Bronchial smooth muscle cell (primary cell): ENCODE data around the gene SRA1. TPM values are rescaled to one million over a fixed set of nuclear protein-coding genes. Genes with fewer than 3 reads are reported as not detected.

Source experiments
- total RNA-seq: library from RNA; depleted of rRNA; stranded (reverse); fragments of >200 nt; gene quantifications from 2 replicates; pipeline ENCODE4 v1.2.1, GENCODE V29; 2014

SRA1 gene
- 23.0 and 26.6 TPM in 2 replicates for total RNA-seq

DNA sequence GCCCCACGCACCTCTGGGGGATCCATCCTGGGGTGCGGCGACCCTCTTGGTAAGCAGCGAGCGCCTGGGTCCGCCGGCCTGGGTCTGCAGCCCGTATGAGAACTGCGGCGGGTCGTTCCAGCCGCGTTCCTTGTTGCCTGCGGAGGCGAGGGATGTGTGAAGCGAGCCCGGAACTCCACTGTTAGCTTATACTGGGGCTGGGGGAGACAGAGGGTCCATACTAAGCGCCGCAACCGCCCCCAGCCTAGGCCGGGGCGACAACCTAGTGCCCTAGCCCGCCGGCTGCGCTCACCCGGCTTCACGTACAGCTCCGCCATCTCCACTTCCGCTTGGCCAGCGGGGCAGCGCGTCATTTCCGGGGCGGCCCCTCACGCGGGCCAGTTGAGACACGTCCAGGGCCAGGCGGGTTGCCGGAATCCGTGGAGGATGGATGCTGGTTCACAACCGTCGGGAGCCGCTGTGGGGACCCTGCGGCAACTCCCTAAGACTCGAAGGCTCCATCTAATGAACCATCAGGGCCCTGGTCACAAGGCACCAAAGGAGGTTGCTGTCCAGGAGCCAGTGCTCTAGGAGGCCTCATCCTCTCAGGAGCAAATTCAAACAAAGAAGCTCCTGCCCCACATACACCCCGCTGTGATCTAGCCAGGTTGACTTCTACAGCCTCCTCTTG, at the start of gene SRA1:
Gene SRA1 (minus strand): TSS at position 338 of the 670 bp plus-strand sequence. CDS start 21 bp downstream, at position 317.

DNA sequence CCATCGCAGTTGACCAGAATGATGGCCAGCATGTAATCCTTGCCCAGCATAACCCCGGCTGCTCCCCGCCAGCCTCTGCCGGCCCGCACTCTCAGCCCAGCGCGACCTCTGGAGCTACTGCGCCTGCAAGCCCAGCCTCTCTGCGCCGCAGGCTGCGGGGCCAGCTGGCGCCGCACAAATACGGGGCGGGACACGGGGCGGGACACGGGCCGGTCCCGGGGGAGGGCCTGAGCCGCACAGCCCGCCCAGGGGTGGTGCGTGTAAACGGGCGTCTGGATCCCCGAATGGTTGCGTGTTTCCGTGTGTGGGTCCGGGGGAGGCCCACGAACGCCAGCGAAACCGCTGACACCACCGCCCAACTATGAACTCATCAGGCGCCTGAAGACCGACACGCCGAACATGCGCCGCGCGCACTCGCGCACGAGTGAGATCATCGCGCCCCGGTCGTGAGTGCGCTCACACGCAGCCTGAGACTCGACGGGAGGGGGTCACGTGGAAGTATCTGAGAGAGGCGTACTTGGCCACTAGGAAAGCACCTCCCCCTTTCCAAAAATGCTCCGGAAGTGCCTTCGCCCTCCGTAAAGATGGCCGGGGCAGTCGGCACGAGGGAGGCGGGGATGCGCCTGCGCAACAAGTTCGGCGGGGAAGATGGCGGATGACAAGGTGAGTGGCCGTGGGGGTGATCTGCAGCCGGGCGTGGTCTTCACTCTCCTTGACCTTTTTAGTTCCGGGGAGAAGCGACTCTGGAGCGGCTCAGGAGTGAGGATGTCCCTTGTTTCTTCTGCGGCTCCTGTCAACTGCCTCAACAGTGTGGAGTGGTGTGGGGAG, 7.1 kb upstream of the SRA1 start, which contains the start of the genes APBB3 and SLC35A4:
Gene APBB3 (minus strand): TSS at position 403 of the 828 bp plus-strand sequence. CDS start 353 bp downstream, at position 50.
Gene SLC35A4 (plus strand): TSS at position 633 of the 828 bp plus-strand sequence. CDS start 2,342 bp downstream, outside the sequence.

GRCh38 chr5:140547508-140548299, 9.6 kb downstream of the SRA1 start, which contains the start of gene EIF4EBP3:
Gene EIF4EBP3, plus strand, starts transcription at chr5:140547662. Its CDS starts 76 bp downstream, at chr5:140547738.

Other genes with a start within 250 kb of the SRA1 start
- gene HBEGF, start 210.9 kb downstream of the SRA1 start, total RNA-seq, result 0.47 and 0.52 TPM in 2 replicates
- gene SLC4A9, start 197.3 kb downstream of the SRA1 start, total RNA-seq, result not detected in 2 replicates
- 53.4 and 55.2 TPM in 2 replicates for gene ANKHD1, start 155.6 kb downstream of the SRA1 start, total RNA-seq
- 1.3 and 1.7 TPM in 2 replicates for gene EIF4EBP3, start 9.8 kb downstream of the SRA1 start, total RNA-seq
- 19.7 and 30.9 TPM in 2 replicates for gene APBB3, start 7.1 kb upstream of the SRA1 start, total RNA-seq
- gene SLC35A4, start 7.4 kb upstream of the SRA1 start, total RNA-seq, result 8.7 and 10.2 TPM in 2 replicates
- gene CD14, start 75.7 kb upstream of the SRA1 start, total RNA-seq, result 0.32 TPM in 1 of 2 replicates, not detected in the other
- 6.2 and 6.8 TPM in 2 replicates for gene TMCO6, start 82.0 kb upstream of the SRA1 start, total RNA-seq
- 94.2 and 102 TPM in 2 replicates for gene NDUFA2, start 90.2 kb upstream of the SRA1 start, total RNA-seq
- 130 and 168 TPM in 2 replicates for gene IK, start 90.4 kb upstream of the SRA1 start, total RNA-seq
- 19.0 and 22.4 TPM in 2 replicates for gene WDR55, start 107.4 kb upstream of the SRA1 start, total RNA-seq
- 0.16 and 0.17 TPM in 2 replicates for gene DND1, start 116.1 kb upstream of the SRA1 start, total RNA-seq
- gene HARS1, start 133.9 kb upstream of the SRA1 start, total RNA-seq, result 73.1 and 73.9 TPM in 2 replicates
- 27.0 and 34.0 TPM in 2 replicates for gene HARS2, start 134.0 kb upstream of the SRA1 start, total RNA-seq
- gene ZMAT2, start 143.0 kb upstream of the SRA1 start, total RNA-seq, result 69.5 and 93.2 TPM in 2 replicates
- gene PCDHA1, start 228.7 kb upstream of the SRA1 start, total RNA-seq, result under 0.01 TPM in 2 replicates
- gene PCDHA2, start 237.4 kb upstream of the SRA1 start, total RNA-seq, result under 0.01 TPM in 1 of 2 replicates, not detected in the other
- gene PCDHA3, start 243.6 kb upstream of the SRA1 start, total RNA-seq, result 0.32 and 0.34 TPM in 2 replicates
- gene PCDHA4, start 249.6 kb upstream of the SRA1 start, total RNA-seq, result 0.32 and 0.86 TPM in 2 replicates